Measurements from ENCODE around the gene UBQLN3.

DNA sequence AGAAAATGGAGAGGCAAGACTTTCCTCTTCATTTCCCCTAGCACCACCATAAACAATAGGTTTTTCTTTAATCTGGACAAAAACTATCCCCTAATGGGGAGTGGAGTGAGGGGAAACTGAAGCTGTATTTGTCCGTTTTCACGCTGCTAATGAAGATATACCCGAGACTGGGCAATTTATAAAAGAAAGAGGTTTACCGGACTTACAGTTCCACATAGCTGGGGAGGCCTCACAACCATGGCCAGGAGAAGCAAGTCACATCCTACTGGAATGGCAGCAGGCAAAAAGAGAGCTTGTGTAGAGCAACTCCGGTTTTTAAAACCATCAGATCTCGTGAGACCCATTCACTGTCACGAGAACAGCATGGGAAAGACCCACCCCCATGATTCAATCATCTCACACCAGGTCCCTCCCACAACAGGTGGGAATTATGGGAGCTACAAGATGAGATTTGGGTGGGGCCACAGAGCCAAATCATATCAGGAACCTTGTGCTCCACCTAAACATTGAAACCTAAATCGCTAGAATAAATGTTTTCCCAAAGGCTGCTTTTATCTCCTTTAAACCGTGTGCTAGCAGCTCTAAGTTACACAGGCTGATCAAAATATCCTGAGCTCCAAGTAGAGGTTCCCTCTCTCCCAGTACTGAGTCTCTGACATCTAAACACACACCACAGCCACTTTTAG, 4.3 kb downstream of the UBQLN3 start:
- no peak for TF ChIP-seq CTCF (IDR thresholded peaks at IDR 0.05; ENCODE audit: low read depth, low read length)
- no peak for TF ChIP-seq POLR2A (IDR thresholded peaks at IDR 0.05; ENCODE audit: extremely low read depth, insufficient read length)
- TF ChIP-seq MAX (IDR thresholded peaks at IDR 0.05; ENCODE audit: low read depth, low read length), result no peak
- TF ChIP-seq MYC (IDR thresholded peaks at IDR 0.05; ENCODE audit: low read depth, low read length), result no peak
